NCI-H510A treated with DMSO at 0.1 percent for 48 hours (cell line): ENCODE data around the gene NR3C2.
A peak's percentile ranks its signal among the peaks of the same experiment; 100 is the strongest.

ENCODE experiments used
- DNase-seq: peaks from one replicate; lab custom pipeline; 2025; lab: John Stamatoyannopoulos, UW

The NR3C2 gene

DNA sequence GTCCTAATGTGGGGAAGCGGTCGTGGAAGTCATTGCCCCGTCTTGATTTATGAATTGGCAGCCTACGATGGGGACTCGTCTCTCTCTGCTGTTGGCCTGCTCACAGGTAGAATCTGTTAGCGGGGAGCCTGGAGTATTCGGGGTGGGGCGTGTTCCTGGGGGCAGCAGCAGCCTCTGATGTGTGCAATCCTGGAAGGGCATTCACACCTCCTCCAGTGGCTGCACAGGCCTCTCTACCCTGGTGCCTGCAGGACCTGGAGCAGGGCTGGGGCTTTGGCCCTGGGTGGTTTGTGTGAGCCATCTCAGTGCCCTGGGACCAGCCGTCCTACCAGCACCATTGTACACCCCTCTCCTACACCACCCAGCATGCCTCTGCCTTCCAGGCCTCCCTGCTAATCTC, 369.4 kb downstream of the NR3C2 start:
- DNase-seq, result no peak

DNA sequence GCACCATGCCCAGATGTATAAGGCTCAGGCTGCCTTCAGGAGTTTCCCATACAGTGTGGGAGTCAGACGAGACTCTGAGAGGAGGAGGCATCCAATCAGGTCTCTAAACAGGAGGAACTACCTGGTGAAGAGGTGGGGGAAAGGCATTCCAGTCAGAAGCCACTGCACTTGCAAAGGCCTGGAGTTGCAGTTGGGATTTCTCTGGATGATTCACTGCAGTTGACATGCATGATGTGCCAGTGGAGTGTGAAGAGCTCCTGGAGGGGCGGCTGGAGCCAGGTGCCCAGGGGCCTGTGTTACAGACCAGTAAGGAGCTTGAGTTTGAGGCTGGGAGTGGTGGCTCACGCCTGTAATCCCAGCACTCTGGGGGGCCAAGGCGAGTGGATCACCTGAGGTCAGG, 371.2 kb downstream of the NR3C2 start:
- DNase-seq, result no peak

DNA sequence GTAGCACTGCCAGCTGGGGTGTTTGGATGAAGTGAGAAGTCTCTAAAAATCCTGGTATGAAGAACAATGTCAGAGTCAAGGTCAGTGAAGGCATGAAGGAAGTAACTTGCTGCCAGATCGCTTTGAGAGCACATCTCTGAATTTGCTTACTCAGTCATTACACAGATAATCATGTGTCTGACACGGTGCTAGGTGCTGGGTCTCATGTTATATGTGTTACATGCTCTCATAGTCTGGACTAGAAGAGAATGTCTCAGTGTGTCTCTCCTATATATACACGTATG, 372.4 kb downstream of the NR3C2 start:
- DNase-seq, result no peak

DNA sequence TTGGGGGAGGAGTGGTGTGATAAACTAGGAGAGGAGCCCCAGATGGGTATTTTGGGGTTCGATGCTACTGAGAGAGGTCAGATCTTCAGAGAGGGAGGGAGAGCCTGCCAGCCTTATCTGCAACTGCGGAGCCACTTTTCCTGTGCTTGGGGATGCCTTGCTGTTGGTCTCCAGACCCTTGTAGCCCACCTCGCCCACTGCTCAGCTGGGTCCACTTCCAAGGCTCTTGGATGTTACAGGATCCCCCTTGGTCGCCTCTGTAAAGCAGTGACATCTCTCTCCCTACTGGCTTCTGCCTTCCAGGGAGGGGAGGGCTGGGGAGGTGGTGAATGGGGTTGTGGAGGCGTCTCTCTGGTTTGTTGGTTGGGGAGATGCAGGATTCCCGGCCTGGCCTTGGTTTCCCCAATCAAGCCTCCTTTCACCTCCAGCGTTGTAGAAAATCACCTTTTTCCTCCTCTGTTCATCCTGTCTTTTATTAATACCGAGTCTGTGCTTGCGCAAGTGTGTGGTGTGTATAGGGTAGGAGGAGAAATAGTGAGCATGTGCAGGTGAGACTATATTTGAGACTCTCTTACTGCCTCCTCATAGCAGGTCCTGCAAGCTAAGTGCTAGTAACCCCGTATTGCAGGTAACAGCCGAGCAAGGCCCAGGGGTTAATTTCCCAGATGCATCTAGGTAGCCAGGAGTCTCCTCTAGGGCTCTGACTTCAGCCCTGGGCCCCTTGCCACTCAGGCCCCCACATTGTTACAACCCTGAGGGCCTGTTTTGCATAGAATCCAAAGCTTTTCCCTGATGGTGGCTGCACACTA, 372.9 kb downstream of the NR3C2 start:
- DNase-seq, result no peak

DNA sequence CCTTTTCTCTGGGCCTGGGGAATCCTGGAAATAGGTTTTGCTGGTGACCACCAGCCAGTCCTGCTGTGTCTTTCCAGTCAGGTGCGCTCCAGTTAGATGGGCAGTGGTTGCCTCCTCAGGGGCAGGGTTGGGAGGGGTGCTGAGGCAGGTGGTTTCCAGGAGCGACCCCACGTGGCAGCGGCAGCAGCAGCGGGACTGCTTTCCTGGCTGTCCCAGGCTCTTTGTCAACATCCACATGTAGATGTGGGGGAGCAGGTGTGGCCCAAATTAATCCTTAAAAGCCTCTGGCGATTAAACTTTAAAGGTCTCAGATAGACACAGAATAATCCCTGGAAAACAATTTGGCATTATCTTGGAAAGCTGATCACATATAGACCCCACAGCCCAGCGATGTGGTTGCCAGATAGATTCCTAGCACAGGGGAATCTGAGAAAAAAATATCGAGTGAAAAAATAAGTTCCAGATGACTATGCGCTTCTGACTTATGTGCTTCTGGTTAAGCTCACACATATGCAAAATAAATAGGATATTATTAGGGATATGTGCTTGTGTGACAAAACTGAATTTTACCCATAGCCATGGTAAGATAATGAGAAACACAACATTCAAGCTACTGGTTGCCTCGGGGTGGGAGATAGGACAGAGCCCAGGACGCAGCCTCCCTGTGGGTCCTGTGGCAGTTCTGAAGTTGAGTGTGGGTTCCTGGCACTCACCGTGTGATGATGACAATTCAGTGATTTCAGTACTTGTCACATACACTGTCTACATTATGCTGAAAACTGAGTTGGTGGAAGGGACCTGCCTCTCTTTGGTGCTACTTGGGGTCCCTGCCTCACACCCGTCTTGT, 373.9 kb downstream of the NR3C2 start:
- DNase-seq, result no peak

DNA sequence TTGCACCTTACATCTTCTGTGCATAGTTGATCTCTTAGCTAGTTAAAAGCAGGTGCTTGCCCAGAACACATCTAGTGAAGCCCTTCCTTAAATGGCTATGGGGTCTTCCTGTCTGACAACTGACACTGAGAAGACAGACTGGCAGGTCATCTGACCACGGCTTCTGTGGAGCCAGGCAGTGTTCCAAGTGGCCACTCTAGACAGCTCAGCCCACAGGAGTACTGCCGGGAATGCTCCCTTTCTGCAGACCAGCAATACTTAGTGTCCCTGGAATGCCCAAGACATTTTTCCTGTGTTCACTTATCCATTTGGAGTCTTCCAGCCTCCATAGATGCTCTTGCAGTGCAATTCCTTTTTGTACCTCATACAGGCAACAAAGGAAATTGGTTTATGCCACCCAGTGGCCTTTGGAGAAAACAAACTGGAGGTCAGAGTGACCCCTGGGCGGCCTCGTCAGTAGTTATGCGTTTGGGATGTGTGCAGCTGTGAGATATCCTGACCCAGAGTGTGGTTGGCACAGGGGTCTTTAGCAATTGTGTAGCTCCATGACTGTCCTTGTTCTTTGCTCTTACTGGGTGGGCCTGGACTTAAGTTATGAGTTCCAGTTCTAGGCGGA, 374.8 kb downstream of the NR3C2 start:
- no peak for DNase-seq

DNA sequence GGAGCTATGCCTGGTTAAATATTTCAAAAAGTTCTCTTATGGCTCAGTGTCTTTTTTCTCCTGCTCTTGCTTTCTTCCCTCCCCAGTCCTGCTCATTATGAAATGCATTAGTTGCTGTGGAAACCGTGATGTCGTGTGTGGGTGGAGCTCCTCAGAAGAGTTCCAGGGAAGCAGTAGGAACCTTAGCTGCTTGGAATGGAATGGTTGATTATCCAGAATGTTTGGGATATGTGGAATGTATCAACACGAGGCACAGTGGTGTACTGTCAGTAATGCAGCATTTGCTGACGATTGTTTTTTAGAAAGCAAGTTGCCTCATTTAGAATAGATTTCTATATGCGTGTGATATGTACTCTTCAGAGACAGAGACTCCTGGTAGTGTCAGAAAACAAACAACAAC, 377.1 kb downstream of the NR3C2 start:
- DNase-seq, result no peak

DNA sequence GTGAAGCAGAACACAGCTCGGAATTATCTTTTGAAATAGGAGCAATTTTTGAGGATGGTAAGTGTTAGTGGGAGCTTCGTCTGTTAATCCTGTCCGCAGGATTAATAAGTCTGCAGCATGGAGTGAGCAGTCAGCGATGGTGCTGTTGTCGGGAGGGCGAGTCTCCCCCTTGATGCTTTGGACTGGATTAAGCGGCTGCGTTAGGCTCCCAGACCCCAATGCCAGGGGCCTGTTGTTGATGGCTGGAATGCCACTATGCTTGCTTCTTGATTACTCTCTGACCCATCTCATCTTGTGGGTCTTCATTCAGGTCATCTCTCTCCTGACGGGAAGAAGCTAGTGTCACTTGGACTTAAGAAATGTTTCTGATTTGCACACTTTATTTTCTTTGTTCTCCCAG, 377.8 kb downstream of the NR3C2 start:
- no peak for DNase-seq

DNA sequence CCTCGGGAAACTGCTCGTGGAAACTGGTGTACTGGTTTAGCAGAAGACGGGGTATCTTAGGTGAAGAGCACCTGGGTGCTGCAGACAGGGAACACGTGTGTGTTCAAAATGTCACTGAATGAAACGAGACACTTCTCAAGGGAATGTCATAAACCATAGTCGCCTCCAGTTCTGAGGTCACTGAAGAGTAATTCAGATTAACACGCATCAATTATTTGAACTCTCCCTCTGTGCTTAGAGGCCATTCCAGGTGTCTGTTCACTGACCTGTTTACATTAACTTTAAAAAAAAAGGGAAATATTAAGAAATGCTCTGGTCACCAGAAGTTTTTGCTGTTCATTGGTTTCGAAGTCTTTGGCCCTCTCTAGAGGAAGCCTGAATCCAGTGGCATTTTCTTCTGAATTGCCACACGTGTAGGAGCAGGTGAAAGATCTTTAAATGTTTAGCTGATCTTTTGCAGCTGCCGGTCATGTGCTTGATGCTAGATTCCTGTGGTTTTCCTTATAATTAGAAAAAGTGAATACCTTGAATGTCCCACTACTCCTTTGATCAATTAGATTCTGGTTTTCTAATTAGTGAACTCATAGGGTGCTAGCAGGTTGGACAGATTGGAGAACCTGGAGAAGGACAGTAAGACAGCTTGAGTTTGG, 379.8 kb downstream of the NR3C2 start:
- peak; percentile 63 for DNase-seq

DNA sequence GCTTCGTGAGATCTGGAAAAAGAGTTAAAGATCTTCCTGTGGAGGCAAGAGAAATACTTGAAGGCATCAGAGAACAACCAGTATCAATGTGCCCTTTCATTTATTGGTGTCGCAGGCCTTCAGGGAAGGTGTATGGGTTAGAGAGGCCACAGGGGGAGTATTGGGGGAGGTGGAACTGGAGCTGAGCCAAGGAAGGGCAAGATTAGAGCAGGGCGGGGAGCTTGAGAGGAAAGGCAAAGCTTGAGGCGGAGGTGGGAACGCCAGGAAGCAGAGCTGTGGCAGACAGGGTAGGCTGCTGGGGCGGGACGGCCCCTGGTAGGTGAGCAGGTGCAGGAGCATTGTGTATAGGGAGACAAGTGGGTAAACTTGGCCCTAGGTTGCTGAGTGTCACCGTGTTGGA, 380.4 kb downstream of the NR3C2 start:
- DNase-seq, result peak; percentile 63

DNA sequence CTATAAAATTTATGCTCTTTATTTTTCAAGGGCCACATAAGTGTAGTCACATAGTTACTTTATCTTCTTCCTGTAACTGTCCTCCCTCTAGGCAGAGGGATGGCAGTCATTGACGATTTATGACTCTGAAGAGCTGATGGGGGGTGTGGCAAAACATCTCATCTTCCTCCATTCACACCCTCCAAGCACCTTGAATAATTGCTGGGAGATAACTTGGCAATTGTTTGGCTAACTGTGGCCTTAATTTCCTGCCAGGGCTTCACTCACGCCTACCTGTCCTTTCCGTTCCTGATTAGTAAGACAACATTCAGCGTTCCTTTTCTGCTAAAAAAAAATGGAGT, 381.1 kb downstream of the NR3C2 start:
- peak; percentile 52 for DNase-seq

DNA sequence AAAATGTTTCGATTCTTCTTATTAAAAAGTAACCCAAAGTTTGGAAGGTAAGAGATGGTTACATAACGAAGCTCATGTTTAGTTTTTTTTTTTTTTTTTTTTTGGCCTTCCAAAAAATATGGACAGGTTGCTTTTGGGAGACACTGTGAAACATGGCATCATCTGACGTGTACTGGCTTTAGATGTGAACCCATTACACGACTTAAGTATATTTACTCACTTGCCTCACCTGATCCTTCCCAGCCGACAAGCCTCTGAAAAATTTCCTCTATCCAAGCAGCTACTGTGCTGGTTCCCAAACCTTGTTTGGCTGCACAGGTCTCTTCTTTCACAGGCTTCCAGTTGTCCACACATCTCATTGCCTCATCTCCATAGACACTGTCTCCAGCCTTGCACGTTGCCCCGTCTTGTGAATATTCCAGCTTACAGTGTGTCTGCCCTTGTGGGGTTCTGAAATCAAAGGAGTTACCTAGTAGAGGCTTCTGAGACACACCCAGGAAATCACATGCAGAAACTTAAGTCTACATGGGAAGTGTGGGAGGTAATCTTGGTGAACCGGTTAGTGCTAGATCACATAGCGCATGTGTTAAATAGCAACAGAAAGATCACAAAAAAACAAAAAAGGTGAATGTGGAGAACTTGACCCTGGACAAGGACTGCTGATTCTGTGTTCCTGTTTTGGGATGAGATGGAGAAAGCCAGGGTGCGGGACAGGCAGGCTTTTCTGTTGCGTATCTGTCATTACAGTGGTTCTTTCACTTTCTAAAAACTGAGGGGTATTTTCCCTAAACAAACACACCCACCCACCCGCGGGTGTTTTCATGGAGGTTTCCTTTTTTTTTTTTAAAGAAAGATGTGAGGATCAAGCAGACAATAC, 381.7 kb downstream of the NR3C2 start:
- no peak for DNase-seq

DNA sequence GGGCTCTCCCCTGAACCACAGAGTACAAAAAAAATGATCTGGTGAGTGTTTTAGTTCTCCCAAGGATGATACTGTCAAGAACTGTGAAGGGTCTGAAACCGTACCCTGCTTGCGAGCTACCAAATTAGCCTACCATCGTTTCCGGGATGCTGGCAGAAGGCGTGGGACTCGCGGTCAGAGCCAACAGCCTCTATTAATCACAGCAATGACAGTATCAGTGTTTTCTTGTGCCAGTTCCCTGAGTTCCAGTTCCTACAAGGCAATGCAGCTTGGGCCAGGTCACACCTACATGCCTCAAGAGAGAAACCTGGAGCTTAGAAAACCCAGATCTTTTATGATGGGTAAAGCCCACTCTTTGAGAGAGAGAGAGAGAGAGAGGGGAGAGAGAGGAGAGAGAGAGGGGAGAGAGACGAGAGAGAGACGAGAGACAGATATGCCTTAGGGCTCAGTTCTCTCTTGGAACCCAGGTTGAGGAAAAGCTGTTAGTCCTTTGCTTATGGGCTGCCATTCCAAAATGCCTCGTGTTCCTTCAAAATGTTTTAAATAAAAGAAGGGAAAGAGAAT, 382.5 kb downstream of the NR3C2 start:
- DNase-seq, result no peak

DNA sequence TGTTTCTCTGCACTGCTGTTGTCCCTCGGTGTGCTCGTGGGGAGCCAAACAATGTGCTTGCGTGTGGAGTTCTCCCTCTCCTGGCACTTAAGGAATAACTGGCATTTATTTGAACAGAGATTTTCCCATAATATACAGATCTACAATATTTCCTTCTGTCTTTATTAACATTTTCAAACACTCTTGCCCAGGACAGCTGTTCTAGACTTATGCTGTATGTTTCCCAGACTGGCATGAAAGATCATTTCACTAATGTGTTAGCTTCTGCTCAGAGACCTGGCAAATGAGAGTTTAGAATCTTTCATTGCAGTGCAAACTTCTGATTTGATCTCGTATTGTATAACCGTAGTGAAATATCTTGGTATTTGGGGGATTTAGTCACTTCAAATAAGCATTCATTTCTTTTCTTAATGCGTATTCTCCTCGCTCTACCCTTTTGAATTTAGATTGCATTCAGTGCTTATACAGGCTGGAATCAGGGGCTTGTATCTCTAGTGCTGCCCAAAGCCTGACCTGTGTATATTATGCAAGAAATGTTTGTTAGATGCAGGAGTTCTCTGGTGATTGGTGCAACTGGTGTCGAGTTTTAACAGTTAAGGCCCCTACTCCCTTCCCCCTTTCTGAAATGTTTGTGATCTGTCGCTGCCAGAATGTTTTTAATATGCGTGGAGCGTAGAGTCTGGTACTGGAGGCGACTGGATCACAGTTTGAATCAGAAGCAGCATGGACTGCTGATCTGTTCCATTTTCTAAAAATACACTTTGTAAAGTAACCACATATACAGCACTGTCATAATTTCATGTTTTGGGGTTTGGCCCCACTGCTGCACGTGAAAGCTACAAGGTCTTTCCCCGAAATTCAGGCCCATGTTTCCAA, 384.0 kb downstream of the NR3C2 start:
- no peak for DNase-seq

DNA sequence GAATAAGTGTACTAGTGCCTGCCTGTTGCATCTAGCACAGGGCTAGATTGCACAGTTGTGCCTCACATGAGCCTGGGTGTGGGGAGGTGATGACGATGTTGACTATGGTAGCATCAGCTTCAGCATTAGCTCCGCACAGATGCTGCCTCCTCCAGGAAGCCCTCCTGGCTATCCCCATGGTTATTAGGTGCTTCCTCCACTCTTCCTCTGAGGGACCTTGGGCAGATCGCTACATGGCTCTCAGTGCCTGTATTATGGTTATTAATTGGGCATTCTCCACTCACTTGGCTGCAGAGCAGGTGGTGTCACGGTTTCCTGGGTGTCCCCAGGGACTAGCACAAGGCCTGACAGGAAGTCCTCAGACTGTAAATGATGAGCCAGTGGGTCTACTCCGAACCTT, 384.7 kb downstream of the NR3C2 start:
- no peak for DNase-seq

DNA sequence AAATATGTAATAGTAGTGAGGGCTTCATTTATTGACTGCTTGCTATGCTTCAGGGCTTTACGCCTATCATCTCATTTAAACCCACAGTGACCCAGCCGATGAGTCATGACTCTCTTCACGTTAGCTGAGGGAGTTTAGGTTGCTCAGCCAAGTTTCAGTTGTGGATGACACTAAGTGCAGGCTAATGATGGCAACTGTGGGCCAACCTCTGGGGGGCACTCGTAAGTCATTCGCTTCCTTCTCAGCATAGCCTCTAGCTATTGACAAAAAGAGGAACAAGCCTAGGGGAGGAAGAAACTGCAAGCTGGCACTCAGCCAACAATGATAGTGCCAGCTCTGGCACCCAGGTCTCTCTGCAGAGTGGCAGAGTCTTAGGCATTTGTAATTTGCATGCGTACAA, 385.3 kb downstream of the NR3C2 start:
- no peak for DNase-seq

DNA sequence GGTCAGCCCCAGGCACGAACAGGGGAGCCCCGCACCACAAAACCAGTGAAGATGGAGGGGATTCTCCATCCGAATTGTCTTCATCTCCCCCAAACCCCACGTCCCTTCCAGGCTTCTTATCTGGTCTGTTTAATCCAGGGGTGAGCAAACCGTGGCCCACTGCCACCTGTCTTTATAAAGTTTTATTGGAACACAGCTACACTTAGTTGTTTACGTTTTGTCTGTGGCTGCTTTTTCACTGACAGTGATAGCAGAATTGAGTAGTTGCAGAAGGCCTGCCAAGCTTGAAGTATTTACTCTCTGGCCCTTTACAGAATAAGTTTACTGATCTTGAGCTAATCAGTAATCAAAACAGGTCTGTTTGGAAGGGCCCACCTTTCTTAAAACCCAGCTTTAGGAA, 386.4 kb downstream of the NR3C2 start:
- DNase-seq, result no peak

DNA sequence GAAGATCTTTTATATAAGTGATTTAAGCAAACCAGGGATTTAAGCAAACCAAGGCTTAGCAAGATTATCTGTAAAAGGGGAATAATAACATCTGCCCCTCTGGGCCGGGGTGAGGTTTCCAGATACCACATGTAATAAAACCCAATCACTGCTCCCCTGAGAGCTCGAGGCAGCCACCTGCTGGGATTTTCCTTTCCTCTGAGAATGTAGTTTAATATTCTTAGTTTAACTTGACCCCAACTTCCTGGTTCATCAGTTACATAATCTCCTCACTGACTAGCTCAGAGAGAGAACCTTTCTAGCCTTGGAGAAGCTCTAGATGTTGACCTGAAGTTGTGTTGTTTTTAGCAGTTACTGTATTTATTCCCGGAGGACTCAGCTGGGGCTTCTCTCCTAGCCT, 387.9 kb downstream of the NR3C2 start:
- peak; percentile 24 for DNase-seq

DNA sequence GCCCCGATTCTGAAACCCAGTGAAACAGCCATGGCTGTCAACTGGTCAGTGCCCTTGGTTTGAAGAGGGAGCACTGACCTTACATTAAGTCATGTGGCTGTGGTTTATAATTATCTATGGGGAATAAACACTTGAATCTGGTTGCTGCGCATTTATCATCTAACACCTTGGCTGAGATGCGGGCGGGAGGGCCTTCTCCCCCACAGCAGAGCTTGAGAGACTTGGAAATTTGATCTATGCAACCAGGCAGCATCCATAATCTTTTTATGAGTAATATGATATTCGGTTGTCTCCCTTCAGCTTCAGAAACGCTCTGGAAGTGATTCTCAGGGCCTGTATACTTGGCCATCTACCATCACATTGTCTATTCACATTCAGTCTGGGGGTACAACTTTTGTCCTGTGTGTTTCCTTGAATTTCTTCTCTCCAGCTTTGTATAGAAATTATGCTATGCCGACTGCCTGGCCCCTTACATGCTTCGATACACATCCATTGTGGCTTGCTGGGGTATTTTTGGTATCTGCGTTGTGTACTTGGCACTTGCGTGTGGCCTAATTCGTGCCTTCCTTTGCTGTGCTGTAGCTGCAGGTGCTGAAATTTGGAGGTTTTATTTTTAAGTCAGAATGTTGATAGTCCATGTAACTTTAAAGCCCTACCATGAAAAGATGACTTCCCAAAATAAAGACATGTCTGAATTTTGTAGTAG, 388.8 kb downstream of the NR3C2 start:
- DNase-seq, result peak; percentile 70

DNA sequence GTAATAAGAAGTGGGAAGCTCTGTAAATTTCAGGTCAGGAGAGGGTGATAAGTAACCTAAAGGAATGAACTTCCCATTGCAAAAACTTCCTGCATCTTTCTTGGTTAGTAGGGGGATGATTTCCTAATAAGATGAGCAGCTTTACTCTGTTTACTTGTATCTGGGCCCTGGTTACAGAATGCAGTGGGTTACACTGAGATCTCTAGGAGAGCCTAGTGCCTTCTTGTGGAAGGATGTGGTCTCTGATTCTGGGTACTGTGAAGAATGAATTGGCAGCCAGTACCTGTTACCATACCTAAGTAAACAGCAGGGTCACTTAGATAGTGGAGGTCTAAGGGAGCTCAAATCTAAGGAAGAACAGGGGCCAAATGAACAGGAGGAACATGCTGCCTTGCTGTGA, 389.8 kb downstream of the NR3C2 start:
- DNase-seq, result no peak
